Stimulated activated naive CD8-positive, alpha-beta T cell treated with anti-CD3 and anti-CD28 coated beads, Interleukin-15, amount 100 ng/mL, for 72 hours (primary cell): ENCODE measurements around the gene DIS3L2.

Source experiments
- ATAC-seq: fragments of 150-1000 bp; cut with Tn5 transposase; 2 replicates; pipeline ENCODE4 v1.10.0; 2021; ENCODE audit warnings: mild to moderate bottlenecking, moderate library complexity
- DNase-seq, 2 donors: peaks; one replicate each; pipeline ENCODE4 v3.0.0; 2021 to 2022
- H3K27ac Mint-ChIP-seq, 2 donors: one replicate each; pipeline ENCODE4 v1.8.0; 2022; ENCODE audit warnings: mild to moderate bottlenecking in 2 of 2, mixed read lengths in 2 of 2, moderate library complexity in 2 of 2
- H3K27me3 Mint-ChIP-seq: one replicate; pipeline ENCODE4 v1.8.0; 2022; ENCODE audit warnings: mixed read lengths
- H3K4me1 Mint-ChIP-seq: one replicate; pipeline ENCODE4 v1.8.0; 2022; ENCODE audit warnings: mild to moderate bottlenecking, mixed read lengths
- H3K4me3 Mint-ChIP-seq, 2 donors: one replicate each; pipeline ENCODE4 v1.8.0; 2022; ENCODE audit warnings: mild to moderate bottlenecking in 2 of 2, mixed read lengths in 2 of 2, moderate library complexity in 1 of 2
- H3K9me3 Mint-ChIP-seq, 2 donors: one replicate each; pipeline ENCODE4 v1.8.0; 2022; ENCODE audit warnings: mixed read lengths in 2 of 2

The DIS3L2 gene

DNA sequence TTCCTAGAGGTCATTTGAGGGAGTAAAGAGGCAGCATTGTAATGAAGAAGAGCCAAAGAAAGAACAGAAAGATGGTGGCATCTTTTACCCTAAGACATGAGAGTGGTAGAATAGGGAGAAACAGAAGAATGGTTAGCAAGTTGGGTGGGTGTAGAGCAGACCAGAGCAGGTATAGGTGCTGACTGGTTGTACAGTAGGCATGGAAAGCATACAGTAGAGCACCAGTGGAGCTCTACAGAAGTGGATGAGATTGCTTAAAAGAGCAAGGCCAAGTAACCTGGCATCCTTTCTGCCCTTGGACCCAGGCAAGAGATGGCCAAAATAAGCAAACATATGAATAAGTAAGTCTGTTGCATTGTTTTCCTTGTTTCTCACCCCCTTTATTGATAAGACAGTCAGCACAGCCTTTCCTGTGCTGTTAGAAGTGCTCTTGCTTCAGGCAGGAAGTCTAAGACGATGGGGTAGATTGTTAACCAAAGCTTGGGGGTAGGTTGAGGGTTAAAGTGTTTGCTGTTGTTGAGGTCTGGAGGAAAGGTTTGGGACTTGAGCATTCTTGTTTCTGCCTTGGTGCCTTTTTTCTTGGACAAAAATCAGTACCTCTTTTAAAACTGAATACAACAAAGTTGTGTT is 76.9 kb downstream of the DIS3L2 start:
- no peak overlapping the region for H3K4me3 Mint-ChIP-seq
- no peak for ATAC-seq
- DNase-seq = no peak
- H3K4me1 Mint-ChIP-seq = no peaks in the 10 kb centered on the region
- H3K9me3 Mint-ChIP-seq = peaks cover 21 to 26% of the 10 kb centered on the region in 2 donors
- no peaks in the 10 kb centered on the region for H3K27me3 Mint-ChIP-seq
- H3K27ac Mint-ChIP-seq = no peak overlapping the region

GRCh38 chr2:232038881-232039485 is 77.5 kb downstream of the DIS3L2 start:
- Mint-ChIP-seq H3K27me3 (no peaks in the 10 kb centered on the region), H3K27ac (no peak overlapping the region), H3K4me3 (no peak overlapping the region), H3K9me3 (peaks cover 21 to 24% of the 10 kb centered on the region in 2 donors), H3K4me1 (no peaks in the 10 kb centered on the region)
- DNase-seq (no peak), ATAC-seq (no peak)

- ATAC-seq = no peak
- H3K27ac Mint-ChIP-seq = no peak overlapping the region
These were observed 81.5 kb downstream of the DIS3L2 start for GRCh38 chr2:232042911-232043574.

GRCh38 chr2:232043966-232044365 is 82.5 kb downstream of the DIS3L2 start:
- peak; percentile 60 for ATAC-seq
- Mint-ChIP-seq H3K4me1 (no peaks in the 10 kb centered on the region), H3K9me3 (peaks cover 0 to 5% of the 10 kb centered on the region in 2 donors), H3K4me3 (no peak overlapping the region), H3K27me3 (no peaks in the 10 kb centered on the region), H3K27ac (no peak overlapping the region)
- no peak for DNase-seq

More at GRCh38 chr2:232042911-232043574, 81.5 kb downstream of the DIS3L2 start:
- Mint-ChIP-seq H3K4me3 (no peak overlapping the region), H3K4me1 (no peaks in the 10 kb centered on the region), H3K9me3 (peaks cover 0 to 5% of the 10 kb centered on the region in 2 donors), H3K27me3 (no peaks in the 10 kb centered on the region)
- DNase-seq = no peak

DNA sequence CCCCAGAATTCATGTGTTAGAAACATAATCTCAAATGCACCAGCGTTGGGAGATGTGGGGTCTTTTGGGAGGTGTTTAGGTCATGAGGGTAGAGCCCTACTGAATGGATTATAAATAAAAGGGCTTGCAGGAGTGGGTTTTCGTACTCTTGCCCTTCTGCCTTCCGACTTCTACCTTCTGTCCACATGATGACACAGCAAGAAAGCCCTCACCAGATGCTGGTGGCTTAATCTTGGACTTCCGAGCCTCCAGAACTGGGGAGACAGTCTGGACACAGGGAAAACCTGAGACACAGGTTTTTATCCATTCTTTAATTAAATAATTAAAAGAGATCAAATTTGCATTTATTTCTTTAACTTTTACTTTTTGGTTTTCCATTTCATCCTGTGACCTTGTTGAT is 87.8 kb downstream of the DIS3L2 start:
- H3K9me3 Mint-ChIP-seq = peaks cover 0 to 5% of the 10 kb centered on the region in 2 donors
- H3K4me1 Mint-ChIP-seq = peaks cover 7% of the 10 kb centered on the region
- H3K27ac Mint-ChIP-seq = no peak overlapping the region
- H3K4me3 Mint-ChIP-seq = no peak overlapping the region
- no peak for ATAC-seq
- no peaks in the 10 kb centered on the region for H3K27me3 Mint-ChIP-seq
- no peak for DNase-seq

DNA sequence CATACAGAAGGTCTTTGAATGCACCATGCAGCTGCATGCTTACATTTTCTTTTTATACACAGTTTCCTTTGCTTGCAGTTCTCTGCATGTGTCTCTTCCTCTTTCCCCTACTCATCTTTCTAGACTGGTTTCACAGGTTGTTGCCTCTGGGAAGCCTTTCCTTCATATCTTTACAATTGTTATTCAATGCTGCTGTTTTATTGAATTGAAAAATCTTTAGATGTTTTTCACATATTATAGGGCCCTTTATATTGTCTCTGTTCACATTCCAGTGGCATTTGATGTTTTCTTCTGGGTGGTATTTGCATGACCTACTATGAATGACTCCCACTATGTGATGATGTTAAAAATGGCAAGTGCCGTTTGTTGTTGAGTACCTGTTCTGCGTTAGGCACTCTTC is 91.1 kb downstream of the DIS3L2 start:
- Mint-ChIP-seq H3K9me3 (no peaks in the 10 kb centered on the region), H3K27ac (no peak overlapping the region), H3K4me3 (no peak overlapping the region), H3K27me3 (no peaks in the 10 kb centered on the region), H3K4me1 (peaks cover 14% of the 10 kb centered on the region)
- DNase-seq (no peak), ATAC-seq (no peak)

- H3K27ac Mint-ChIP-seq = no peak overlapping the region
- peaks cover 23% of the 10 kb centered on the region for H3K4me1 Mint-ChIP-seq
- H3K9me3 Mint-ChIP-seq = no peaks in the 10 kb centered on the region
- DNase-seq = no peak
- no peaks in the 10 kb centered on the region for H3K27me3 Mint-ChIP-seq
- no peak overlapping the region for H3K4me3 Mint-ChIP-seq
- ATAC-seq = no peak
These were observed 92.3 kb downstream of the DIS3L2 start for GRCh38 chr2:232053777-232054176.

DNA sequence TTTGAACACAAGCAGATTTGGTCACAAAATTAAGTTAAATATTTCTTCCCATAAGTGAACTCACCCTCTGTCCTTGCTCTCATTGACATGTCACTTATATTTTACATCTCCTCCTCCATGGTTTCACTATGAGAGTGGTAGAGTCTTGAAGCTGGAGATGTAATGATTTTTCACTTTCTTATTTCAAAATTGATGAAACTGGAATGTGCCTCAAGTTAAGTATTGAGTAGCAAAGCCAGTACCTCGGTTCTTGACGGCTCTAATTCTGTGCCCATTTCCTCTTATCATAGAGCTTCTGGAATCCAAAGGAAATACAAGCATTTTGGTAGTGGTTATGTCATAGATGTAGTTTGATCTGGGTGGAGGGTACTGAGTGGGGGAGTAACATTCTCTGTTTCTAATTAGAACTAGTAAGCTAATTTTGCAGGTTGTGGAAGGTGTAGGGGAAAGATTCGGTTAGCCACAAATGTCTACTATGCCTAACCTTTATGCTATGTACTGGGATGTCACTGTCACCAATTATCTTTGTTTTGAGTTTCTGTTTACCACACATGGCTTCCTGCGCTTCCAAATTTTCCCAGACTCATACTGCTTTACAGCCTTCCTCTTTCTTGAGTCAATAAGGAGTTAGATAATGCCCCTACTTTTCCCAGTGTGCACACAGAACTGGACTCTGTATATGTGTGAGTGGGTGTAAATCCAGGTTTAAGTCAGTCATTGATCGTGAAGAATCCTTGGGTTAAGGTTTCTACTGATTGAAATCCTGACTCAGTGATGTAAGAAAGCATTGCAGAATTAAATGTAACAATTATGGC is 96.8 kb downstream of the DIS3L2 start:
- no peak for DNase-seq
- Mint-ChIP-seq H3K4me3 (peak overlapping the region; percentile 18 to 70), H3K27ac (no peak overlapping the region)

GRCh38 chr2:232058931-232059330 is 97.4 kb downstream of the DIS3L2 start:
- Mint-ChIP-seq H3K9me3 (peaks cover 7 to 8% of the 10 kb centered on the region in 2 donors), H3K27me3 (no peaks in the 10 kb centered on the region), H3K27ac (no peak overlapping the region), H3K4me3 (peak overlapping the region in 1 of 2 donors; percentile 70), H3K4me1 (peaks cover 39% of the 10 kb centered on the region)
- ATAC-seq = no peak
- no peak for DNase-seq

More for the DNA sequence above, 96.8 kb downstream of the DIS3L2 start:
- Mint-ChIP-seq H3K4me1 (peaks cover 39% of the 10 kb centered on the region), H3K9me3 (peaks cover 7 to 8% of the 10 kb centered on the region in 2 donors), H3K27me3 (no peaks in the 10 kb centered on the region)
- peak; percentile 94 for ATAC-seq

DNA sequence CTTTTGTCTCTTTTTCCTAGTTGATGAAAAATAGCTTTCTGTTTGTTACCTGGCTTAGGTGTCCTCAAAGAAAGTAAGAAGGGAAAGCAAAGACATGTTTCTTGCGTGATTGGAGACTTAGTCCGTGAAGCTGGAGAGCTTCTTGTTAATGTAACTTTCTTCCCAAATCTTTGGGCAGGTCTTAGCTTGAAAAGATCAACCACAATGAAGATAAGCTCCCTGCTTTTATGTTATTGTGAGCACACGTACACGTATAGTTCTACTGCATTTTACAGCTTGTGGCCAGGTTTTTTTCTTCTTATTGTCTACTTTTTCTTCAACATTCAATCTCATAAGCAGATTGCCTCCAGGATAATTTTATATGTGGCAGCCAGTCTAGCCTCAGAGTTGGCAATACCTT is 99.8 kb downstream of the DIS3L2 start:
- Mint-ChIP-seq H3K4me3 (no peak overlapping the region), H3K4me1 (peaks cover 39% of the 10 kb centered on the region), H3K9me3 (peaks cover 7 to 8% of the 10 kb centered on the region in 2 donors), H3K27ac (no peak overlapping the region), H3K27me3 (no peaks in the 10 kb centered on the region)
- ATAC-seq (no peak), DNase-seq (no peak)

DNA sequence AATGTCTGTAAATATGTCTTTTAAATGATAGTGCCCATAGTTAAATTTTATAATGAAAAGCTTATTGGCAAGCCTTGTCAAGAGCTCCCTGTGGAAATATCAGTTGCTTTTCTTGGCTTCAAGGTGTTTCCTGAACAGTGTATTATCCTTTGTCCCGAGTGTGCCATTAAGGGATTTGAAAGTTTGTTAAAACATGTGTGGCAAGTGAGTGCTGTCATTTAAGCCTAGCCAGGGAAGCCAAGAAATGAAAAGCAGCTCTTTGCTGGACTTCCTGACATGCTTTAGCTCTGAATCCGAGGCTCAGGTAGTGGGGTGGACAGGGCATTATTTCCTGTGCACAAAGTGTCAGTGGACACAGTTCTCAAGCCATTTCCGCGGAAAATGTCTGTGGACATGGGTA is 111.5 kb downstream of the DIS3L2 start:
- Mint-ChIP-seq H3K9me3 (no peaks in the 10 kb centered on the region), H3K27ac (no peak overlapping the region), H3K4me3 (no peak overlapping the region), H3K27me3 (no peaks in the 10 kb centered on the region), H3K4me1 (peaks cover 42% of the 10 kb centered on the region)
- no peak for DNase-seq
- ATAC-seq = no peak

DNA sequence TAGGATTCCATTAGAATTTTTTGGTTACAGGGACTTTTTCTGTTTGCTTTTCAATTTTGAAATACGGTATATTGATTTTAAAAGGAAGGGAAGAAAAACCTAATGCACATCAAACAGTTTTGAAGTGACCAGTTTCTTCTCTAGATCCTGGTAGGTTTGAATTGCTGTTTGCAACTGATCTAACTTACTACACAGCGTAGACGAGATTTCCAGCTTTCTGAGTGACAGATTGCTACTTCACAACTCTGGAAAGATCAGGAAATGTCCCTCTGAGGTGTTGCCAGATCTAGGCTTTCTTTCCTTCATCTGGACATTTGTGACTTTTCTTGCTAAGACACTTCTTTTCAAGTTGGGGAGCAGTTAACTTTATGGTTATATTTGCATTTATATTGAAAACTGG is 112.2 kb downstream of the DIS3L2 start:
- Mint-ChIP-seq H3K9me3 (no peaks in the 10 kb centered on the region), H3K27me3 (no peaks in the 10 kb centered on the region), H3K4me1 (peaks cover 46% of the 10 kb centered on the region), H3K27ac (no peak overlapping the region), H3K4me3 (no peak overlapping the region)
- ATAC-seq = no peak
- no peak for DNase-seq

GRCh38 chr2:232075080-232075479 is 113.6 kb downstream of the DIS3L2 start:
- Mint-ChIP-seq H3K4me1 (peaks cover 52% of the 10 kb centered on the region), H3K4me3 (no peak overlapping the region), H3K27ac (no peak overlapping the region), H3K27me3 (no peaks in the 10 kb centered on the region), H3K9me3 (peaks cover 5 to 6% of the 10 kb centered on the region in 2 donors)
- DNase-seq = no peak
- ATAC-seq = no peak

GRCh38 chr2:232075859-232076258 is 114.3 kb downstream of the DIS3L2 start:
- ATAC-seq (no peak), DNase-seq (no peak)
- peak overlapping the region in 1 of 2 donors; percentile 30 for H3K27ac Mint-ChIP-seq
- peaks cover 8% of the 10 kb centered on the region in 2 donors for H3K9me3 Mint-ChIP-seq
- H3K4me1 Mint-ChIP-seq = peaks cover 50% of the 10 kb centered on the region
- no peak overlapping the region for H3K4me3 Mint-ChIP-seq
- no peaks in the 10 kb centered on the region for H3K27me3 Mint-ChIP-seq

DNA sequence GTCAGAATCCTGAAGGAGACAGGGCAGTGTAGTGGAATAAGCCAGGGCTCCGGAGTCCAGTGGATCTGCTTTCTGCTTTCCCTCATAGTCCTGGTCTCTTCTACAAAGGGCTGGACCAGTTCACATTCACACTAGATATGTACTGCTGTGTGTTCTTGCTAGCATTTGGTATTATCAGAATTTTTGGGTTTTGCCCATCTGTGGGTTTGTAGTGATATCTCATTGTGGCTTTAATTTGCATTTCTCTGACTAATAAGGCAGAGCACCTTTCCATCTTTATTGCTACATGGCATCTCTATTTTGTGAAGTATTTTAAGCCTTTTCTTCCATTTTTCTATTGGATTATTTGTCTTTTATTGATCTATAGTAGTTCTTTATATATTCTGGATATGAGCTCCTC is 114.8 kb downstream of the DIS3L2 start:
- ATAC-seq (no peak), DNase-seq (no peak)
- H3K27ac Mint-ChIP-seq = peak overlapping the region in 1 of 2 donors; percentile 30
- peaks cover 8% of the 10 kb centered on the region in 2 donors for H3K9me3 Mint-ChIP-seq
- H3K4me3 Mint-ChIP-seq = no peak overlapping the region
- peaks cover 48% of the 10 kb centered on the region for H3K4me1 Mint-ChIP-seq
- no peaks in the 10 kb centered on the region for H3K27me3 Mint-ChIP-seq
